ENCODE data around the gene SKP2.

The SKP2 gene

GRCh38 chr5:36152324-36153297, 700 bp downstream of the SKP2 start:
- DNase-seq (ENCODE audit: low read depth): peak; percentile 52
- H3K4me3 ChIP-seq (ENCODE audit: low read length): peak overlapping the region; percentile 87
- TF ChIP-seq, protein P1, sequence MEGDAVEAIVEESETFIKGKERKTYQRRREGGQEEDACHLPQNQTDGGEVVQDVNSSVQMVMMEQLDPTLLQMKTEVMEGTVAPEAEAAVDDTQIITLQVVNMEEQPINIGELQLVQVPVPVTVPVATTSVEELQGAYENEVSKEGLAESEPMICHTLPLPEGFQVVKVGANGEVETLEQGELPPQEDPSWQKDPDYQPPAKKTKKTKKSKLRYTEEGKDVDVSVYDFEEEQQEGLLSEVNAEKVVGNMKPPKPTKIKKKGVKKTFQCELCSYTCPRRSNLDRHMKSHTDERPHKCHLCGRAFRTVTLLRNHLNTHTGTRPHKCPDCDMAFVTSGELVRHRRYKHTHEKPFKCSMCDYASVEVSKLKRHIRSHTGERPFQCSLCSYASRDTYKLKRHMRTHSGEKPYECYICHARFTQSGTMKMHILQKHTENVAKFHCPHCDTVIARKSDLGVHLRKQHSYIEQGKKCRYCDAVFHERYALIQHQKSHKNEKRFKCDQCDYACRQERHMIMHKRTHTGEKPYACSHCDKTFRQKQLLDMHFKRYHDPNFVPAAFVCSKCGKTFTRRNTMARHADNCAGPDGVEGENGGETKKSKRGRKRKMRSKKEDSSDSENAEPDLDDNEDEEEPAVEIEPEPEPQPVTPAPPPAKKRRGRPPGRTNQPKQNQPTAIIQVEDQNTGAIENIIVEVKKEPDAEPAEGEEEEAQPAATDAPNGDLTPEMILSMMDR (conservative IDR thresholded peaks at IDR 0.05; ENCODE audit: low read length): no peak

GRCh38 chr5:36153298-36153677, 1.4 kb downstream of the SKP2 start:
- DNase-seq (ENCODE audit: low read depth): no peak
- TF ChIP-seq, protein P1 (conservative IDR thresholded peaks at IDR 0.05; ENCODE audit: low read length): no peak
- H3K4me3 ChIP-seq (ENCODE audit: low read length): peak overlapping the region; percentile 87

DNA sequence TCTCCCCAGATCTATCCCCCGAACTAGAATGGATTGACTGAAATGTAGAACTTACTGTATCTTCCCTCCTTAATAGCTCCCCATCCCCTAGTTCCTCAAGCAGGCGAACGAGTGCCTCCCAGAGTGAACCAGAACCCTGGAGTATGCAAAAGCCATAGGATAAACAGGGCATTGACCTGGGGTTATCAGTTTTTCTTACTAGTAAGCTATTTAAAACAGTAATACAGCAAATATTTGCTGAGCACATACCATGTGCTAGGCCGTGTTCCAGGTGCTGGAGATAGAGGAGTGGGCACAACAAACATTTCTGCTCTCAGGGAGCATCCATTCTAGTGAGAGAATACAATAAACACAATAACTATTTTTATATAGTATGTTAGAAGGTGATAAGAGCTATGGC, 1.8 kb downstream of the SKP2 start:
- TF ChIP-seq, protein P1 (conservative IDR thresholded peaks at IDR 0.05; ENCODE audit: low read length): no peak
- DNase-seq (ENCODE audit: low read depth): no peak
- peak overlapping the region; percentile 87 for H3K4me3 ChIP-seq (ENCODE audit: low read length)

DNA sequence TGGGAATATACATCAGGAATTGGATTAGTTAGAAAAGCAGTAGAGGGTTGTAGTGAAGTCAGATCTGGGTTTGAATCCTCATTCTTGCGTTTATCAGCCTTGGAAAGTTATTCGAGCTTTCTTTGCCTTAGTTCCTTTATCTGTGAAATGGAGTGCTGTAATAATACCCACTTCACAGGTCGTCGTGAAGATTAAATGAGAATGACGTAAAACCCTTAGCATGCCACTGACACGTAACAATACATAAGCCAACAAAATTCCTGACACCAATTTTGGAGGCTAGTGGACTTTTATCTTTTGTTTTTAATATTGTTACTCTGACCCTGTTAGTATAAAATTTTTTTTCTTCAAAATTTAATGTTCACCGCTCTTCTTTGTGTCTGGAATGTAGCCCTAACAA, 3.4 kb downstream of the SKP2 start:
- no peak overlapping the region for H3K4me3 ChIP-seq (ENCODE audit: low read length)
- TF ChIP-seq, protein P1 (conservative IDR thresholded peaks at IDR 0.05; ENCODE audit: low read length): no peak
- DNase-seq (ENCODE audit: low read depth): no peak

GRCh38 chr5:36156121-36156601, 4.2 kb downstream of the SKP2 start:
- H3K4me3 ChIP-seq (ENCODE audit: low read length): no peak overlapping the region
- TF ChIP-seq, protein P1 (conservative IDR thresholded peaks at IDR 0.05; ENCODE audit: low read length): no peak
- peak; percentile 90 for DNase-seq (ENCODE audit: low read depth)

GRCh38 chr5:36156619-36157018, 4.7 kb downstream of the SKP2 start:
- DNase-seq (ENCODE audit: low read depth): peak; percentile 96
- TF ChIP-seq, protein P1 (conservative IDR thresholded peaks at IDR 0.05; ENCODE audit: low read length): no peak
- no peak overlapping the region for H3K4me3 ChIP-seq (ENCODE audit: low read length)

DNA sequence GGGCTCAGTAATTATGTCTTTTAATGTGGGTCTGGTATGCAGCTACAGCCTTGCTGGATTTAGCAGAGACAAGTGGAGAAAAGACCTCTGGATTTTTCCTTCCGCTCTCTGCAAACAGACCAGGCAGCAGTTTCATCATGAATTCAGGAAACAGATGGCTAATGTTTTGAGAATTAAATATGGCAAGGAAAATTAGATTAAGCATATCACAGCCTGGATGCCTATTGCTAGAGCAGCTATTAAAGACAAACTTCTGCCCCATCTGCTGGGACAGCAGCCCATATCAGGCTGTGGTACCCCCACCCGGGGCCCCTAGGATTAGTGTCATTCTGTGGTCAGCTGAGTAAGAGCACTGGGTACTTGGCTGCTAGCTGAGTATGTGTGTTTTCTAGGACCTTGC, 6.2 kb downstream of the SKP2 start:
- TF ChIP-seq, protein P1 (conservative IDR thresholded peaks at IDR 0.05; ENCODE audit: low read length): no peak
- H3K4me3 ChIP-seq (ENCODE audit: low read length): no peak overlapping the region
- peak; percentile 68 for DNase-seq (ENCODE audit: low read depth)

Data from AG10803 (cell line).